Left hindlimb (tissue), 1 donor: ENCODE results near the gene TSPAN7.

ENCODE experiments used
- DNase-seq: peaks from one replicate; pipeline ENCODE4 v3.0.0-alpha.2; 2018

TSPAN7 gene

DNA sequence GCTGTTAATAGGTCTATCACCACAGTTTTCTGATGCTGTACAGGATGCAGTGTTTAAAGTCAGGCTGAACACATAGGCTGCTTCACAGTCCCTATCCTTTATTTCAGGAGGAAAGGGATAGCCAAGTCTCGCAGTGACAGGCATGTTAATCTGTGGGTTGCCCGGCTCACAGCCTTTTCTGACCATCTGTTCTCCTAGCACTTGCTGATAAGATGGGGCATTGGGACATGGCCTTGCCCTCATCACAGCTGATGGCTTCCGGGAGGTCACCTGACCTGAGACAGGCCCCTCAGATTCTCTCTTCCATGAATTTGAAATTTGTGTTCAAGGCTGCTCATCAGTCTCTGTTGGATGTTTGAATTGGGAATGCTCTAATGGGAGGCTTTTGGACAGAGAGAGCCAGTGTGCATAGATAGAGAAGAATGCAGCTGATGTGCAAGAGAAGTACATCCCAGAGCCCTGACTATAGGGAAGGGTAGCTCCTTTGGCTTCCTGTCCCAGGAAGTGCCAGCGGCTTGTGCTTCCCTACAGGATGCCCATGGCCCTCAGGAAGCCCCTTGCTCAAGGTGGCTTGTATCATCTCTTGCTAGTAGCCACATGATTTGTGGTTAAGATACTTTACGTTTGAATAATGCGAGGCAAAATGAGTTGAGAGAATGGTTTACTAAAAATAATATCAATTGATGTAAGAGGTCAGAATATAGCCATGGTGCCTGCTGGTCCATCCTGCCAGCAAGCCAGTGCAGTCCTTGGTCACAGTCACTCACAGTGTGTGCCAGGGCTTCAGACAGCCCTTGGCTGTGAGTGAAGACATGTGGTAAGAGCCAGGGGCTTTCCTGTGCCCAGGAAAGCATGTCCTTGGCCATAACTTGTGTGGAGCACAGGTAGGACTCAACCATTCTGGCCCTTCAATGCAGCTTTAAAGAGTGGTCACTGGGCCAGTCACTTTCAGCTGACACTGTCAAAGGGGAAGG is 88.6 kb downstream of the TSPAN7 start:
- DNase-seq: no peak

DNA sequence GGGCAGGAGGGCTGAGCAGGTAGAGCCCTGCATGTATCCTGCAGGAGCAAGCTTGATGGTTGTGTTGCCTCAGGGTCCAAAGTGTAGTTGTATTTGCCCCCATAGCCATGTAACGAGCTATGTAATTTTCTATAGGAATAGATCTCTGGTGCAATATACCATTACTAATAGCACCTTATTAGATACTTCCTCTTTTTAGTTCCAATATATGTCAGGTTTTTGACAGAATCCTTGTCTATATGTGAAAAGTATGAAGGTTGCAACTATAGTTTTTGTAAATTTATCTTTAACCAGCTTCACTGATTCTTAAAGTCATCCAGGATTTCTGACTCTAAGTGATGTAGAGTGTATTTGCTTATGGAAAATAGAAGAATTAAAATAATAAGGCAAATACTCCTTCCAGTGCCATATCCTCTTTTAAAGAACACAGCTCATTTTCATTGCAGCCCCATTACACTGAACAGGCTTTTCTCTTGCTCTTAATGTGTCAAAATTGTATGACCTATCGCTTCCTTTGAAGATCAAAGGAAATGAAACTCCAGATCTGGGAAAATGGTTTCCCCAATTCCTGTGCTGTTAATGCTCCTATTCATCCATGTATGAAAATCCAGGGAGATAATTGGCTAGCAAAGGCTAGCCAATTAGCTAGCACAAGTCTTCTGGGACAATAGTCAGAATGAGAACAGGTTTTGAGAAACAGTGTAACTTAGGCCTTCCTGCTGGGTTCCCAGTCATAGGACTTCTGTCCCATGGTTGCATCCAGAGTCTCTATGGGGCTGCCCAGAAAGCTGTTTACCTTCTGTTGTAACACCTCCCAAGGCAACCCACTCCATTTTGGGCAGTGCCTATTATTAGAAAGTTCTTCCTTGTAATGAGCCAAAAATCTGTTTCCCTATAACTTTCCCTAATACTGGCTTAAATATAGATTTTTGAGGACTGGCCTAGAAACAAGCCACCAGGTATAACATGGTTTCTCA is 90.6 kb downstream of the TSPAN7 start:
- no peak for DNase-seq

DNA sequence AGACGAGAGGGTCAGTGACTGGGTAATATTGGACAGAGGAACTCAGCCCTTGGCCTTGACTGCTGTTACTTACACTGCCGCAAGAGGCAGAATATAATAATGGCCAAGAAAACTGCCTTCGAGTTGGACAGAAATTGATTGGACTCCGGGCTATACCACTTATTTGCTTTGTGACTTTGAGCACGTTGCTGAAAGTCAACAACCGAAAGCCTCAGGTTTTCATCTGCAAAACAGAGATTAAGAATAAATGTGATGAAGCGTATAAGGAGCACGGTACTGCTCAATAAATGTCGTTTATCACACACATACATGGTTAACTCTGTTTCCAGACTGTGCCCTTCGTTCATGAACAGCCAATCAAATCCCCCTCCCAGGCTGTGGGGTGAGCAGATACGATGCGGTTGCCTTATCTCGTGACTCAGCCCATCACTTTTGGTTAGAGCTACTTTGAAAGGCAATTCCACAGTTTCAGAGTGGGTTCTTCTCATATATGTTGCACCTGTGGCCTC is 91.6 kb downstream of the TSPAN7 start:
- no peak for DNase-seq

DNA sequence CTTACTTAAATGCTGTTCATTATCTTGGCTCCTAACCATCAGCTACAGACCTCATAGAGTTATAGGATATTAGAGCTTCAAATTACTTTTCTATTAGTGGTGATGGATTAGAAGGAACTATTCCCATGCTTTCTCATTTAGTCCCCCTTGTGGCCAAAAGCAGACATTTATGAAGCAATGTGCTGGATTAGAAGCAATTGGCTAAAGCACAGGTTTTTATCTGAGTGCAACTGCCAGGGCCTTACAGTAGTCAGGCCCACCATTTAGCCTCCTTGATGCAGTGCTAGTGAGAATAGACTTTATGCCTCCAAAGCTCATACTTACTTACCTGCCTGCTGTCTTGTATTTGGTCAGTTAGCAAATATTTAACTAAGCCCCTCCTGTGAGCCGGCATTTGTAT is 93.0 kb downstream of the TSPAN7 start:
- DNase-seq: no peak

DNA sequence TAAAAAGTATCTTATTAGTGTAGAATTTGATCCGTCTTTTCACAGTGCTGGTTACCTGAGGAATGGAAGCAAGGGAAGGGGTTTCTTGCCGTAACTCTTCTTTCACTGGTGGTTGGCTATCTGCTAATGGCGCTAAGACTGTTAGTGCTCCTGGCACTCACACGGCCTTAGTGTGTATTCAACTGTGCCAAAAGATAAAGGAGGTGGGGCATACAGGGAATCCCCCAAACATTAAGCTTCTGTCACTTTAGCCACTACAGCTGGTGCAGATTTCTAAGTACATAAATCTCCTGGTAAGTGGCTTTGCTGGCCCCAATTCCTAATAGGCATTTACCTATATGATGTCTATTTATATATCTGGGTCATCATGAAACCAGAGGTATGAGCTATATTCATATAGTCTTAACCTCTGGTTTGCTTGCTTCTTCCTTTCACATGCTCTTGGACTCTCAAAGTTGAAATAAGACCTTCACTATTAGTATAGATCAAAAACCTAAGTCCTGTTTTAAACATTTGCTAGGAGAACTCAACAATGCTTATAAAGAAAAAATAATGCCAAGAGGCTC is 95.1 kb downstream of the TSPAN7 start:
- no peak for DNase-seq

DNA sequence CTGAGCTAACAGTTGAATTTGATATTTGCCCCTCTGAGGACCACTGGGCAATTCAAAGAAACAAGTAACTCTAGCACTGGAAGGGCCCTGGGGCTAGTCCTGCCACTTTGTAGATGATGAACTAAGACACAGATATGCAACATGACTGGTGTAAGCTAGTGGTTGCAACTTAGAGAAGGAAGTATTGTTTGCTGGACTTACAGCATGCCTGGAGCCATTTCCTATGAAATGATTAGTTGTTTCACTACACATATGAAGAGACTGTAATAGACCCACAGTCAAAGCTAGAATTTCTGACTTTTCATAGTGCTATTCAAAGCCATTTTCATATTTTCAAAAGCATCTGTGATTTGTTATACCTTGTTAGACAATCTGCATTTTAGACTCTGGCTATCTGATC is 96.2 kb downstream of the TSPAN7 start:
- no peak for DNase-seq

DNA sequence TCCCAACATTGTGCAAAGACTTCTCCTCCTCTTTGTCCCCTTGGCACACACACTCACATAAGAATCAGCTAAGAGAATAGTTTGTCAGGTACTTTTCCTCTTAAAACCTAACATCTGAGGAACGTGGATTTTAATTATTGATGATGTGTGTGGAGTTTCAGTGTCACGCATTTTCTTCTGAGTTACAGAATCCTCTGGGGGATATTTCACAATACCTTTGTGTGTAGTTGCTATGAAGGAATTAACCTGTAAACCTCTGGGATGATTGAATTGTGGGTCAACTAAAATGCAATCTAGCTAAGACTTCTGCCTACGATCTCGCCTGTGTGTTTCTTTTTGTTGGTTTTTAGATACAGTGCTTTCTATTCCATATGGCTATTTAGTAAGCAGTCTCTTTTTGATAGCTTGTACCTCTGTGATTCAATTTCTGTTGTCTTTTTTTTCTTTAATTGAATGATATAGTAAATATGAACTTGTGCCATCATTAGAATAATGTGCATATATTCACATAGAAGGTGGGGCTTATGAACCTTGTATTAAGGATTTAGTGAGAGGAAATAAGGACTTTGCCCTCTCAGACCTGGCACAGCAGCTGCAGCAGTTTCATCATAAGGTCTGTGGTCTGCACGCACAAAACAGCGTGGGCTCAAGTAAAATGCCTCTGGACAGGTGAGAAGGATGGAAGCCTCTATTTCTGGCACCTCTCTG is 99.2 kb downstream of the TSPAN7 start:
- no peak for DNase-seq

DNA sequence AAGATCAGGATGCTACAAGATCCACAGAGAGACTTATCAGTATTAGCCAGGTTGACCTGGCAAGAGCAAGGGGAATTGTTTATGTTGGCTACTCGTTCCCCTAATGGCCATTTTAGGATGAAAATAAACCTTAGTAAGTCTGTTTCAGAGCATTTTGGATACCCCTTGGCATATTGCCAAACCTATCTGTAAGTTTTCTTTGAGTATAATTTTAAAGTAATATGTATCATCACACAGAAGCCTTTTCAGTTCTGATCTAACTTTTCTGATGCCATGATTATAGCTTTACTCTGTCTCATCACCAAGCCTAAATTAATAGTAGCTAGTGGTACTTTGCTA is 99.7 kb downstream of the TSPAN7 start:
- DNase-seq: no peak

DNA sequence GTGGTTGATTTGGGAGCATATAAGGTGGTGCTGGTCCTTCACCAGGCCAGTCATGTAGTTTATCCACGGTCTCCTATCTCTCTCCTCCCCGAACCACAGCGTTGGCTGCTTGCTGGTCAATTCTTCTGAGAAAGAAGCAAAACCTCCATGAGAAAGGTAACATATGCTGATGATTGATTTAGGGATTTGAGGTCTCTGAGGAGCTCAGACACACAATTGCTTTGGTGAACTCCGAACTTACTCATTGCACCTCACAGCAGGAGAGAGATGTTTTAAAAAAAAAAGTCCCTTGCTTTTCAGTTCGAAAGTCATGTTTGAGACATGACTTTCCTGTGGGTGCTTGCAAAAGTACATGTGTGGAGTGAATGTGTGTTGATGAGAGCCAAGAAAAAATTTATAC is 100.2 kb downstream of the TSPAN7 start:
- DNase-seq: no peak

DNA sequence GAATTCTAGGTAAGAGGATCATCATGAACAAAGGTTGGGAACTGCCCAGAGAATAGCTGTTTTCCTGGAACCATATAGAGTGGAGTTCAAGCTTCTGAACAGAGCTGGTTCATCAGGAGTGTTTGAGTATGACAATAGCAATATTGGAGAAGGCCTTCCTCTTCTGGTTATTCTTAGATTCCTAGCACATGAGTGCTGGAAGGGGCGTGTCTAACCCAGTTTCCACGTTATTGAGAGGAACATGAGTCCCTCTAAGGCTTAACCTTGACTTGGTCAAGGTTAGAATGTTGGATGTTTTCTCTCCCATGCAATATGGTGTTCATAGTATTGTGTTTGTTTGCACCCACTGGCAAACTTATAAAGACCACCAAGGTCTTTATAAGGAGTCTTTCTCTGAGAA is 101.3 kb downstream of the TSPAN7 start:
- no peak for DNase-seq

DNA sequence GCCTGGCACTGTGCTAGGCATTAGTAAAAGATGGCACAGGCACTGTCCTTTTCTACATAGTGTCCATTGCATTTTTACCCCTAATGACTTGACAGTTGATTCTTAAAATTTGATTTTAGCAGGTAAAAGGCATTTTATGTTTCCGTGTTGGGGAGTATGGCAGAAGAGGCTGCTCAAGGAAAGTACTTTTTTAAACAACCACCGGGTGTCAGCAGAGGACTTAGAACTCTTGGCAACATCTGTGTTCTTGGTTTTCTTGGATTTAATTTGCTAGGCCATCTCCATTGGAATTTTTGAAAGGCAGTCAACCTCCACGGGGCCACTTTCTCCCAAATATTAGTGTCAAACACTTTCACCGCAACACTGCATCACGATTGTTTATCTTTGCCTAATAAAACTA is 102.9 kb downstream of the TSPAN7 start:
- no peak for DNase-seq

DNA sequence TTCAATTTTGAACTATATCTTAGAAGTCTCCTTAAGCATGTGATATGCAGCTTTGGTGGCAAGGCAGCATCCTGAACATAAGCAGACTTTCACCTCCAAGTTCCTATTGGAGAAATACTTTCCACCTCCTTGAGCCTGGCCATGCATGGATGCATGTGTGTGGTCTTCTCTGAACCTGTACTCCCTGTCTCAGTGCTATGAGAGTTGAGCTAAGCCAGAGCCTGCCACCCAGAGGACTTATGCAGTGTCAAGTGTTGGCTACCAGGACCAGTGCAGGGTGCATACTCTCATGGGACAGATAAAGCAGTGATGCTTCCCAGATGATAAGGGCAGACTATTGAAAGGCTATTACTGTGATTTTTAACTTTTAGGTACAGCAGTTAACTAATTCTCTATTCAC is 105.6 kb downstream of the TSPAN7 start:
- DNase-seq: no peak

DNA sequence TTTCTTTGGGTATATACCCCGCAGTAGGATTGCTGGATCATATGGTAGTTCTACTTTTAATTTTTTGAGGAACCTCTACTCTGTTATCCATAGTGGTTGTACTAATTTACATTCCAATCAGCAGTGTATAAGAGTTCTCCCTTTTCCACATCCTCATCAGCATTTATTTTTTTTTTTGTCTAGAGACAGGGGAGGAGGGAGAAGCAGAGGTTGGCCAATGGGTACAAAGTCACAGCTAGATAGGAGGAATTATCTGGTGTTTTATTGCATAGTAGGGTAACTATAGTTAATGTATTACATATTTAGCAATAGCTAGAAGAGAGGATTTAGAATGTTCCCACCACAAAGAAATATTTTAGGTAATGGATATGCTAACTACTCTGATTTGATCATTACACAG is 107.4 kb downstream of the TSPAN7 start:
- no peak for DNase-seq

DNA sequence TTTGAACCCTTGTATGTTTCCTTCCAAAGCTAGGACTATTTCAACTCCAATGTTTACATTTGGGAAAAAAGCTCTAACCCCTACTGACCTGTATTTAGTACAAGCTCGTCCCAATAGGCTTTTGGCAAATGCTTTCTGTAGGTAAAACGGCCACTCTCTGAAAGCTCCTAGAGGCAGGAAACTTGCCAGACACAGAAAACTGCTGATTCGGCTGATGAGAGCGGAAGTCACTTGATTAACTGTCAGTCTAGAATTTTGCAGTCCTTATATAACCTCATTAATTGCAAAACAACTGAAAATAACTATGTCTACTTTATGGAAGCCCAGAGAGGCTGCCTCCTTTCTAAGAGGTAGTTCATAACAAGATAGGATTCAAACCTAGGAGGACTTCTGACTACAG is 108.1 kb downstream of the TSPAN7 start:
- no peak for DNase-seq

DNA sequence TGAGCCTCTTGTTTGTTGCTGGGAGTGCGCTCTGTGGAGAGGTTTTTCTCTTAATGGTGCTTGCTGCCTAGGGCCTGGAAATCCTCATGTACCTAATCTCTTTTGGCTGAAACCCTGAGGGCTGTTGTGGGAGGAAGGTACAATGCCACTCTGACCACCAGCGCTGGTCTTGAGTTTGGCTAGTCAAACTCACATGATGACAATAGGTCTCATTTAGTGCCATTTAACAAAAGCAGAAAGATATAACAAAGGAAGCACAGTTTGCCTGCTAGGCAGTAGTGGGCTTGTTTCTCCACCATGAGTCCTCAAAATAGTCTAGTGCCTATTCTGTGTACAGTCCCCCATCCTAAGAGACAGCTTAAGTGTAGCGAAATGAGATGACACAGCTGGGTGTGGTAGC is 111.3 kb downstream of the TSPAN7 start:
- no peak for DNase-seq

DNA sequence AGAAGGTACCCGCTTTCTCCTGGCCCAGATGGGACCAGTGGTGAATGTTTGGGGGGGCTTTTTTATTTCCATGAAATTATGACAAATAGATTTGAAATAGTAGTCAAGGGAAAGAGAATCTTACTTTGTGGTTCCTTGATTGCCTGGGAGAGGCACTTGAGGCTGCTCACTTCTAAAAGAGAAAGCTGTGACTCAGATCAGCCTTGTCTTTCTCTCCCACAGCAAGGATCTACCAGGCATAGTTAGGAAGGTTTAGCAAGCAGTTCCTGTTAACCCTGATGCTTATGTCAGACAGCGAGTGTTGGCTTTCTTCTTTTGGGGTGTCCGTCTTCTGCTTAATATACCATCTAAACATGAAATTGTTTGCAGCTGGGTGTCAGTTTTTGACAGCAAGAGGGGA is 114.5 kb downstream of the TSPAN7 start:
- no peak for DNase-seq

DNA sequence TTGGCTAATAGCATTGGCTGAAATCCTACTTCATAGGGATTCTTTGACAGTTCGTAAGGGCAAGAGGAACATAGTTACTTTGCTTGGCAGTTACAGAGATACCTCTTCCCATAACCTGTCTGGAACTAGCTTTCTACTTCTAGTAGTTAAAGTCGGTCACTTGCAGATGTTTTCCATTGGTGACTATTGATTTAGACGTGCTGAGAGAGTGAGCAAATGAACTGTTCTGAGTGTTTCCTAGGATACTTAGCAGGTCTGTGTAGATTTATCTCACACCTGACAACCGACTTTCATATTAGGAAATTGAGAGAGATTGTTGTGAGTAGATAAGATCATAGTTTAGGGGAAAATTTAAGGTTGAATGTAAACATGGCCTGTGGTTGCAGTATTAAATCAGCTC is 116.8 kb downstream of the TSPAN7 start:
- no peak for DNase-seq

DNA sequence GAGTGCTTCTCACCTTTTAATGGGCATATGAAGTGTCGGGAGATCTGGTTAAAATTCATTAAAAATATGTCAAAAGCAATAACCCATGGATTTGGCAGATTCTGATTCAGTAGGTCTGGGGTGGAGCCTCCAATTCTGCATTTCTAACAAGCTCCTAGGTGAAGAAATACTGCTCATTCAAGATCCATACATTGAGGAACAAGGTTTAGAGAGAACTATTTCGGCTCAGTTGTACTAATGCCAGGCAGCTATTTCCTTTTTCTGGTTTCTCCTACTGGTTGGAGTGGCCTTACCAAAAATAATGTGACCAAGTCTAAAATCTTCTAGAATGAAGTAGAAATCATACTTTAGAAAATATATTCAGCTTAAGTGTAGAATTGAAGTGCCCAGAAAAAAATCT is 117.5 kb downstream of the TSPAN7 start:
- DNase-seq: no peak

DNA sequence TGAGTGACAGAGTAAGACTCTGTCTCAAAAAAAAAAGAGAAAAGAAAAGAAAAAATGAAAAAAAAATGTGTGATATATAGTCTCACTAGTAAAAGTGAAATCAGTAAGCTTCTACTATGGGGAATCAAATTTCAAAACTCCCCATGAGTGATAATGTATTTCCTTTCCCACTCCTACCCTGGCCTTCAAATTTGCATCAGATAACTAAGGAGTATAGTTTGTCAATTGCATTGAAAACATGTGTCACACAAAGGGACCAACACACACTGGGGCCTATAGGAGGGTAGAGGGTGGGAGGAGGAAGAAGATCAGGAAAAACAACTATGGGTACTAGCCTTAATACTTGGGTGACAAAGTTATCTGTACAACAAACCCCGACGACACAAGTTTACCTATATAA is 118.4 kb downstream of the TSPAN7 start:
- no peak for DNase-seq

DNA sequence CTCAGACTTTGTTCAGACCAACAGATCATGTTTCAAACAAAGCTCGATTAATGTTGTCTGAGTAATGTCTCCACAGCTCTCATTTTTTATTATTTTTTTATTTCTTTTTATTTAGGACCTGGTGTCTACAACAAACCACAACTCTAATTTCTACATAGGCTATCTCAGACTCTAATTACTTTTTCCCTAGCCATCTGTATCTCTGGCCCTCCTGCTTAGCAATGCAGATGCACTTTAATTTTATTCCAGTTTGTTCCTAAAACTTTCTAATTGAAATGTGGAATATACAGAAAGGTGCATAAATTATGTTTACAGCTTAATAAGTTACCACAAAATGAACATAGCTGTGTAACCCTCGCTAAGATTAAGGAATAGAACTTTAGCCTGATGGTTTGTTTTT is 120.8 kb downstream of the TSPAN7 start:
- DNase-seq: no peak

DNA sequence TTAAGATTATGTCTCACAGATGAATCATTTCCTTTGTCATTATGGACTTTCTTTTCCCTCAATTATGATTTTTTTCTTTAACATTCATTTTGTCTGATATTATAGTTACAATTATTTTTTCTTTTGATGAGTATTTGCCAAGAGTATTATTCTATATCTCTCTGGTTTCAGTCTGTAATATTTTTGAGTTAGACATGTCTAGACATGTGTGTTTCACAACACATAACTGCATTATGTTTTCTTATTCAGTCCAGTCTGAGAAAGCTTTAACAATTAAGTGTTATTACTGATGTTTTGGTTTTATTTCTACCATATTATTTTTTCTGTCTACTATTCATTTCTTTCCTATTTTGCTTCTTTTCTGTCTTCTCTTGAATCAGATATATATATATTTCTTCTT is 131.6 kb downstream of the TSPAN7 start:
- DNase-seq: no peak

DNA sequence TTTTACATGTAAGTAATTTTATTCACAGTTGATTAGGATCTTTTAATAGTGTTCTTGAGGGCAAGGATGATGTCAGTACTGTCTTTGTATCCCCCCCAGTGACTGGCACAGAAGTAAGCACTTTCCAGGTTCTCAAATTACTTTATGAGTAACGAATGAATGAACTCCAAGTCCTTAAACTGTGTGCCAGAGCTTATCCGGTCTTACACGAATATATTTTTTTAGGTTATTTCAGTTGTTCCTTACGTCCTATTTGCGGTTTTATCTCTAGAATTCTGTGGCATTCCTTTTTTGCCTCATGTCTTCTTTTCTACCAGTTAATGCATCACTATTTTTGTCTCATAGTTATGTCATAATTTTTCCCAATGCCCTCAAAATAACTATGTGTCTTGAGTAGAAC is 133.1 kb downstream of the TSPAN7 start:
- DNase-seq: no peak

DNA sequence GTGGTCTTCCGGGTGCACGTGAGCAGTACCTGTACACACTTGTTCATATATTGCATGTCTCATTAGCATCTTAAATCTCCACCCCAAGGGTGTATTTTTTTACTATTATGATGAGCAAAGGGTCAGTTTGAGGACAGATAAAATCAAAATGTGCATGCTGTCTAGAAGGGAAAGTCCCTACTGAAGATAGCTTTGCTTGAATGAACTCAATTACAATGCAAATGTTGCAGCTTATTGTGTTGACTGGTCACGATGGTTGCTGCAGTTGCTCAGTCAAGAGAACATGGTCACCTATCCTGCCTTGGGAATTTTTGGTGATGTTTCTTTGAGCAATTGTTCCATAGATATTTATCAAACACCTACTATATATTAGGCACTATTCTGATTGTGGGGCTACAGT is 136.1 kb downstream of the TSPAN7 start:
- no peak for DNase-seq
